MCF 10A (cell line): ENCODE results near the gene DDX51. TPM values are rescaled to one million over a fixed set of nuclear protein-coding genes. Genes with fewer than 3 reads are reported as not detected.

Experiments
- BruUV-seq: library from RNA; stranded (reverse); fragments of 400-500 nt; replicated peaks from 2 replicates; lab custom pipeline; 2021; lab: Mats Ljungman, UMichigan
- CTCF ChIA-PET: fragments of 300-600 bp; sonication (Branson Sonifier 250); formaldehyde crosslinking; extraction: SDS; loops from one replicate; lab custom pipeline; 2021; ENCODE audit warnings: antibody characterized with exemption, inconsistent platforms; lab: Yijun Ruan, JAX
- POLR2A ChIA-PET: fragments of 300-600, 350-650 bp; sonication (Branson Sonifier 250); formaldehyde crosslinking; extraction: SDS; loops from one replicate; lab custom pipeline; 2020; ENCODE audit warnings: antibody characterized with exemption, inconsistent platforms; lab: Yijun Ruan, JAX
- DNase-seq: peaks from one replicate; pipeline ENCODE4 v3.0.0-alpha.2; 2018; ENCODE audit not compliant: unreplicated experiment
- H3K27ac Mint-ChIP-seq: one replicate; pipeline ENCODE4 v1.8.0; 2022; ENCODE audit warnings: mild to moderate bottlenecking, low read depth, mixed read lengths; ENCODE audit not compliant: unreplicated experiment
- H3K27me3 Mint-ChIP-seq: one replicate; pipeline ENCODE4 v1.8.0; 2022; ENCODE audit warnings: mixed read lengths; ENCODE audit not compliant: insufficient read depth, unreplicated experiment
- H3K36me3 Mint-ChIP-seq: one replicate; pipeline ENCODE4 v1.8.0; 2022; ENCODE audit warnings: mild to moderate bottlenecking, moderate library complexity, mixed read lengths; ENCODE audit not compliant: insufficient read depth, unreplicated experiment
- H3K4me1 Mint-ChIP-seq: one replicate; pipeline ENCODE4 v1.8.0; 2022; ENCODE audit warnings: mixed read lengths; ENCODE audit not compliant: insufficient read depth, unreplicated experiment
- H3K4me3 Mint-ChIP-seq: one replicate; pipeline ENCODE4 v1.8.0; 2022; ENCODE audit warnings: mild to moderate bottlenecking, moderate library complexity, mixed read lengths; ENCODE audit not compliant: unreplicated experiment
- H3K9me3 Mint-ChIP-seq: one replicate; pipeline ENCODE4 v1.8.0; 2022; ENCODE audit warnings: mixed read lengths; ENCODE audit not compliant: unreplicated experiment
- CTCF ChIP-seq: fragments of 200-600 bp; IDR thresholded peaks from one replicate; pipeline ENCODE4 v1.8.0; 2022; ENCODE audit warnings: antibody characterized with exemption, mild to moderate bottlenecking; ENCODE audit not compliant: unreplicated experiment
- intact Hi-C: fragments of 100-400 bp; cut with micrococcal nuclease; formaldehyde crosslinking; loops from 2 replicates; pipeline ENCODE4 v1.14.1; 2022
- total RNA-seq: library from RNA; stranded (reverse); gene quantifications from 2 replicates; pipeline ENCODE4 v1.2.3, GENCODE V29; 2022

DDX51 gene
- total RNA-seq, 1 experiment from 2014 or later: 24.0 TPM

GRCh38 chr12:132174839-132175490, 30.8 kb upstream of the DDX51 start:
- CTCF ChIA-PET: interaction anchor here (0.6 to 0.9 kb wide), 3 partner anchors 13 to 242 kb away, joined by 3 to 7 read pairs (median 3); no protein-coding TSS in a partner anchor
- peaks cover 54% of the 10 kb centered on the region for H3K27me3 Mint-ChIP-seq

GRCh38 chr12:132174015-132174838, 30.1 kb upstream of the DDX51 start:
- DNase-seq: no peak
- Mint-ChIP-seq H3K27ac (no peak overlapping the region), H3K27me3 (peaks cover 46% of the 10 kb centered on the region), H3K9me3 (no peaks in the 10 kb centered on the region), H3K36me3 (peaks cover 6% of the 10 kb centered on the region), H3K4me1 (no peaks in the 10 kb centered on the region), H3K4me3 (no peak overlapping the region)
- no TSS peak for BruUV-seq
- intact Hi-C loops: no loop called here
- POLR2A ChIA-PET: no interaction called here
- no peak for TF ChIP-seq CTCF
- CTCF ChIA-PET: interaction anchor here (0.6 to 0.9 kb wide), 3 partner anchors 12 to 243 kb away, joined by 3 to 7 read pairs (median 3); no protein-coding TSS in a partner anchor

More at GRCh38 chr12:132174839-132175490, 30.8 kb upstream of the DDX51 start:
- BruUV-seq: no TSS peak
- POLR2A ChIA-PET: no interaction called here
- H3K27ac Mint-ChIP-seq: no peak overlapping the region
- peaks cover 6% of the 10 kb centered on the region for H3K36me3 Mint-ChIP-seq
- H3K4me1 Mint-ChIP-seq: no peaks in the 10 kb centered on the region
- no peaks in the 10 kb centered on the region for H3K9me3 Mint-ChIP-seq
- intact Hi-C loops: no loop called here
- TF ChIP-seq CTCF: no peak
- H3K4me3 Mint-ChIP-seq: no peak overlapping the region
- DNase-seq: no peak

- H3K4me1 Mint-ChIP-seq: no peaks in the 10 kb centered on the region
- POLR2A ChIA-PET: no interaction called here
- intact Hi-C loops: no loop called here
- DNase-seq: no peak
- CTCF ChIA-PET: interaction anchor here (0.6 kb wide), 1 partner anchor 10 kb away, joined by 3 read pairs; no protein-coding TSS in a partner anchor
- no peaks in the 10 kb centered on the region for H3K9me3 Mint-ChIP-seq
- no peak overlapping the region for H3K4me3 Mint-ChIP-seq
- TF ChIP-seq CTCF: no peak
- H3K27ac Mint-ChIP-seq: no peak overlapping the region
- peaks cover 38% of the 10 kb centered on the region for H3K27me3 Mint-ChIP-seq
- no TSS peak for BruUV-seq
- H3K36me3 Mint-ChIP-seq: peaks cover 6% of the 10 kb centered on the region
These were observed 29.3 kb upstream of the DDX51 start for GRCh38 chr12:132173135-132174014.
